HG03025 (cell line): ENCODE results near the gene C2orf80.
"Not testable (repeated sequence)": the region's sequence is repeated elsewhere in the genome, so short reads cannot be mapped to it uniquely, and the experiment has no call there.

Experiments used
- ATAC-seq: cut with Tn5 transposase; IDR thresholded peaks from one replicate; pipeline ENCODE4 v1.9.1; 2021; ENCODE audit warnings: mild to moderate bottlenecking, moderate library complexity; ENCODE audit not compliant: unreplicated experiment, low FRiP score

Gene C2orf80

GRCh38 chr2:208136716-208137094, 53.1 kb downstream of the C2orf80 start:
- no peak for ATAC-seq

DNA sequence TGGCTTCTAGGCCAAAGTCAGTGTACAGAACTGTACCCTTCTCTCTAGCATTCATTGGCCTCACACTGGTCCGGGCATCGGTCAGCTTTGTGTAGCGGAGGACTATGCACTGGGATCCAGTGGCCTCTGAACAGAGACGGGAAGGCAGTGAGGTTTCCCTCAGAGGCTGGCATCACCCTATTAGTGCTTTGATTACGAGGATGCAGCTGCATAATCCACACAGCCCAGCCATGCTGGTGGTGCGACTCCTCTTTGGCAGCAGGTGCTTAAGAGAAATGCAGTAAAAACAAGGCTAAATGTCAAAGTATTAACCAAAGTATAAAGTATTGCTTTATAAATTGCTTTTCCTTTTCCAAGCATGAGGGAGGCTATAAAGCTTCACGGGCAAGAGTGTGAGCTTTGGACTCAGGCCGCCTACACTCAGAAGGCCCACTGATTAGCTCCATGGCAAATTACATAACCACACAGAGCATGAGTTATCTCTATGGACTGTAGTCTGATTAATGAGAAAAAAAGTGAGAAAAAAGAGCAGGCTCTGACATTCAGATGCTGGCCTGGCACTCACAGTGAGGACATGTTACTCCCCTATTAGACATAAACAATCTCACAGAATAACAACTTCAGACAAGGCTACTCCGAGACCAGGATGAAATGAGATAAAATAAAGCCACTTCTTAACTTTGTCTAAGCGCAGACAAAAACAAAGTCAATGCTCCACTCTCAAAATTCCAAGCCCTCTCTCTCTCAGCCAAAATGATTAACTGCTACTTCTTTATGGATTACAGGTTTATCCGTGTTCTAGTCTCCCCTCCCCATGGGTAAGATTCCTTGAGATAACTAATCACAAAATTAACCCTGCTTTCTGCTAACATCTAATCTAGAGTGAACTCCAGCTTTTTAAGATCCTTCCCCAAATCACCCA, 53.8 kb downstream of the C2orf80 start:
- no peak for ATAC-seq

DNA sequence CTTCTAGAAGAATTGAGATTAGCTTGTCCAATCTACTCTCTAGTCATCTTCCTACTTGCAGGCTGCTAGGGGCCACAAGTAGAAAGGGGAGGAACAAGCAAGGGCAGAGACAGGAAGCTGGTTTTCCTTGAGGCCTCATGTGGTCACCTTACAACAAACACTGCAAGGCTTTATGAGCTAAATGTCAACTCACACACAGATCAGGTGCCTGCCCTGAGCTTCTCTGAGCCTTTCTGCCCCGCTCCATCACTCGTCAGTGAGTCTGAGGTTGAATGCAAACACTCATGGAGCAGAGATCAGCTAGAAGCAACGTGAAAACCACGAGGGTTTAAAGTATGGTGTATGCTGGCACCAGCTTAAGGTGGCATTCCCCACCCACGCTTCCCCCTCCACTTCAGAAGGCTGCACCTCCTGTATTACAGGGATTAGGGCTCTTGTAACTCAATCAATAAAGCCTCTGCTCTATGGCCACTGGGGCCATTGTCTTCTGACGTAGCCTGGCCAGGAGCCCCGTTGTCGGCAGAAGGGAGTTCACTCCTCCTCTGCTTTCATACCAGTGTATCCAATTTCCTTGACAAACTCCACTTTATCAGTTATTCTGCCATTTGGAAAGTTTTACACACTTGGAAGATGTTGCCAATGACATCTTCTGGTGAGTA, 54.8 kb downstream of the C2orf80 start:
- ATAC-seq: no peak

DNA sequence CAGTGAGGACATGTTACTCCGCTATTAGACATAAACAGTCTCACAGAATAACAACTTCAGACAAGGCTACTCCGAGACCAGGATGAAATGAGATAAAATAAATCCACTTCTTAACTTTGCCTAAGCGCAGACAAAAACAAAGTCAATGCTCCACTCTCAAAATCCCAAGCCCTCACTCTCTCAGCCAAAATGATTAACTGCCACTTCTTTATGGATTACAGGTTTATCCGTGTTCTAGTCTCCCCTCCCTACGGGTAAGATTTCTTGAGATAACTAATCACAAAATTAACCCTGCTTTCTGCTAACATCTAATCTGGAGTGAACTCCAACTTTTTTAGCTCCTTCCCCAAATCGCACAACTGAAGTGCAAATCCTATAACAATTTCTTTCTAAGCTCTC, 59.1 kb downstream of the C2orf80 start:
- ATAC-seq: no peak

GRCh38 chr2:208129744-208130711, 59.8 kb downstream of the C2orf80 start, which contains the start of gene CRYGC:
Gene CRYGC (minus strand): TSS chr2:208129828. CDS start chr2:208129792, 36 bp downstream.
- no peak for ATAC-seq

DNA sequence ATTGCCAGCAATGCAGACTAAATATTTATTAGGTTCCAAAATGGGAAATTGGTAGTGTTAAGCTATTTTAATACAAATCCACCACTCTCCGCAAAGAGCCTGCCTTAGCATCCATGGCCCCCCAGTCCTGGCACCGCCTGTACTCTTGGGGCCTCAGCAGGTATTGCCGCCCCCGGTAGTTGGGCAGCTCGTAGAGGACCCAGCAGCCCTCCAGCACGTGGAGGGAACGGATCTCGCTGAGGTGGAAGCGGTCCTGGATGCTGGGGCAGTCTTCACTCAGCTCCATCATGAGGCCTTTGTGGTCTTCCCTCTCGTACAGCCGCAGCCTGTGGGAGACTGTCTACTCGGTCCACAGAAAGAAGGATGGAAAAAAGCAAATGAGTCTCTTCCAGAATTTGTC, 61.7 kb downstream of the C2orf80 start:
- no peak for ATAC-seq

DNA sequence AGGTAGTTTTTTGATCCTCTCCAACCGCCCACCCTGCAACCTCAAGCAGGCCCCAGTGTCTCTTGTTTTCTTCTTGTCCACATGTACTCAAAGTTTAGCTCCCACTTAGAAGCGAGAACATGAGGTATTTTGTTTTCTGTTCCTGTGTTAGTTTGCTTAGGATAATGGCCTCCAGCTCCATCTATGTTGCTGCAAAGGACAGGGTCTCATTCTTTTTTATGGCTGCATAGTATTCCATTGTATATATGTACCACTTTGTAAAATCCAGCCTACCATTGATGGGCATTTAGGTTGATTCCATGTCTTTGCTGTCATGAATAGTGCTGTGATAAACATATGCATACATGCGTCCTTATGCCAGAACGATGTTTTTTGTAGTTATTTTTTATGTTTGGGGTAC, 62.7 kb downstream of the C2orf80 start:
- ATAC-seq: no peak

DNA sequence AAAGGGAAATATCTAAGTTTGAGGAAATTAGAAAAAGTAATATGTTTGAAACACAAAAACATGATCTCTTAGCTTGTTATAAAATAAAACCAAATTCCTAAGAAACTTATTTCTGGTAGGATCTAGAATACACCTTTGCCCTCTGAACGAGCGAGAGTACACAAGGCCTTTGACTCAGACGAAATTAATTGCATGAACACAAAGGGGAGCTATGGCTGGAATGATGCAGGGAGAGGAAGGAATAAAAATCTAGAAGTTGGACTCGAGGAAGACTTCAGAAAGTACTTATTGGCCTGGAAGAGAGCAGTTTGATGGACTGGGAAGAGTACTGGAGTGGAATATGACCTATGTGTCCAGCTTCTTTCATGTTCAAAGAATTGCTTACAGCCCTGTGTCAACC, 64.6 kb downstream of the C2orf80 start:
- no peak for ATAC-seq

DNA sequence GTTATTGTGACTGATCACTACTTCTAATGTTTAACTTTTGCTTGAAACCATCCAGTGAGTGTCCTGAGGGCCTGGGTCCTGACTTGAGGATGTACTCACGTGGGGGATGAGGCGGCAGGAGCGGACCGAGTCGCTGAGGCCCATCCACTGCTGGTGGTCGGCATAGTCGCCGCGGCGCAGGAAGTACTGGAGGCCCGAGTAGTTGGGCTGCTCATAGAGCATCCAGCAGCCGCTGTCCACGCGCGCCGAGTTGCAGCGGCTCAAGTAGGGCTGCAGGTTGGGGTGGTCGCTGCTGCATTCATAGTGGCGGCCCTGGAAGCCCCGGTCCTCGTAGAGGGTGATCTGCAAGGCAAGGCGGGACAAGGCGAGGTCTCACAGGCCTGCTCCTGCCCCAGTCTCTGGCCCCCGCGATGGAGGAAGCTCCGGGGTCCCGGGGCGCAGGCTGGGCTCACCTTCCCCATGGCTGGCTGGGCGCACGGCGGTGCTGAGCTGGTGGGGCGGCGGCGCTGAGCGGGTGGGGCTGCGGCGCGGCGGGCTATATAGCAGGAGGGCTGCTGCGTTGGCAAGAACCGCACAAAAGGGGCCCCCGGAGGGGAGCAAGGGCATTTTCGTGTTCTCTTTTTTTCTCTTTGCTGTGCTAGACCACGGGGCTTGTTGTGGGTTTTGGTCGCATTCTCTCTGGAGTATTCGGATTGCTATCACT, 65.7 kb downstream of the C2orf80 start, which contains the start of gene CRYGD:
TSS of gene CRYGD (minus strand) at position 512 of the 703 bp plus-strand sequence. CDS start at position 461, 51 bp downstream.
- ATAC-seq: not testable (repeated sequence)

DNA sequence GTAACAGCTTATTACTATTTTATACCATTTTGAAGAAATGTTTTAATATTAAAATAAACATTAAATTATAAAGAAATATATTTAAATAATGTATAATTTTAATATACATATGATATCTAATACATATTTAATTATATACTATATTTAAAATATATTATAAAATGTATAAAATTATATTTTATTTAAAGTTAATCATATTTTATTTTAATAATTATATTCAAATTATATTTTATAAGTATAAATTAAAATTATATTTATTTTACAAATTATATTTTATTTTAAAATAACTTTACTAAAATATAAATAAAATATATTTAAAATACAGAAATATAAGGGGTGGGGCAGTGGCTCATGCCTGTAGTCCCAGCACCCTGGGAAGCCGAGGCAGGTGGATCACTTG, 67.6 kb downstream of the C2orf80 start:
- no peak for ATAC-seq

- no peak for ATAC-seq
Observed at GRCh38 chr2:208118918-208119317, 70.9 kb downstream of the C2orf80 start.

DNA sequence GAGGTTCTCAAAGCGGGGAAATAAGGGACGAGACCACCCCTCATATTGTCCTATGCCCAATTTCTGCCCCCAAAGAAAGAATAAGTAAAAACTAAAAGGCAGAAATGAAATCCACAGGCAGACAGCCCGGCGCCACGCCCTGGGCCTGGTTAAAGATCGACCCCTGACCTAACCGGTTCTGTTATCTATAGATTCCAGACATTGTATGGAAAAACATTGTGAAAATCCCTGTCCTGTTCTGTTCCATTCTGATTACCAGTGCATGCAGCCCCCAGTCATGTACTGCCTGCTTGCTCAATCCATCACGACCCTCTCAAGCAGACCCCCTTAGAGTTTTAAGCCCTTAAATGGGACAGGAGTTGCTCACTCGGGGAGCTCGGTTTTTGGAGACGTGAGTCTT, 72.4 kb downstream of the C2orf80 start:
- not testable (repeated sequence) for ATAC-seq
